AG08395 (cell line): ENCODE results near the gene SPRR1B.
"Not testable (repeated sequence)": the region's sequence is repeated elsewhere in the genome, so short reads cannot be mapped to it uniquely, and the experiment has no call there.

Source experiments
- DNase-seq: peaks from one replicate; pipeline ENCODE4 v3.0.0; 2012; ENCODE audit warnings: mixed read lengths, low spot score

Gene SPRR1B

GRCh38 chr1:153040950-153041631, 10.1 kb downstream of the SPRR1B start, which contains the start of gene SPRR2D:
Gene SPRR2D, minus strand, starts transcription at chr1:153041120. Its CDS starts 774 bp downstream, at chr1:153040346.
- no peak for DNase-seq

GRCh38 chr1:153049211-153049610, 18.2 kb downstream of the SPRR1B start:
- DNase-seq, result no peak

GRCh38 chr1:153056111-153056510, 25.1 kb downstream of the SPRR1B start:
- DNase-seq, result not testable (repeated sequence)

GRCh38 chr1:153057375-153057774, 26.4 kb downstream of the SPRR1B start, which contains the start of gene SPRR2A:
Gene SPRR2A, minus strand, starts transcription at chr1:153057512. Its CDS starts 777 bp downstream, at chr1:153056735.
- DNase-seq, result no peak

GRCh38 chr1:153058154-153058553, 27.2 kb downstream of the SPRR1B start:
- no peak for DNase-seq

GRCh38 chr1:153058826-153059784, 28.1 kb downstream of the SPRR1B start:
- no peak for DNase-seq

- DNase-seq, result no peak
These were observed 39.2 kb downstream of the SPRR1B start for GRCh38 chr1:153070243-153070642.

GRCh38 chr1:153071511-153071910, 40.5 kb downstream of the SPRR1B start, which contains the start of gene SPRR2B:
Gene SPRR2B, minus strand, starts transcription at chr1:153071611. Its CDS starts 772 bp downstream, at chr1:153070839.
- no peak for DNase-seq

- no peak for DNase-seq
These were observed 42.1 kb downstream of the SPRR1B start for GRCh38 chr1:153072806-153073726.

- no peak for DNase-seq
These were observed 50.7 kb downstream of the SPRR1B start for GRCh38 chr1:153081736-153082135.
